GM21390 (cell line): ENCODE measurements around the gene LRMDA.

ENCODE experiments used
- ATAC-seq: cut with Tn5 transposase; IDR thresholded peaks from one replicate; pipeline ENCODE4 v1.9.1; 2021; ENCODE audit not compliant: unreplicated experiment

Gene LRMDA

GRCh38 chr10:76002262-76002854, 570.9 kb downstream of the LRMDA start:
- ATAC-seq: no peak

- no peak for ATAC-seq
Measured at GRCh38 chr10:76007667-76008181, 576.3 kb downstream of the LRMDA start.

- ATAC-seq: no peak
Measured at GRCh38 chr10:76009531-76009930, 578.1 kb downstream of the LRMDA start.

DNA sequence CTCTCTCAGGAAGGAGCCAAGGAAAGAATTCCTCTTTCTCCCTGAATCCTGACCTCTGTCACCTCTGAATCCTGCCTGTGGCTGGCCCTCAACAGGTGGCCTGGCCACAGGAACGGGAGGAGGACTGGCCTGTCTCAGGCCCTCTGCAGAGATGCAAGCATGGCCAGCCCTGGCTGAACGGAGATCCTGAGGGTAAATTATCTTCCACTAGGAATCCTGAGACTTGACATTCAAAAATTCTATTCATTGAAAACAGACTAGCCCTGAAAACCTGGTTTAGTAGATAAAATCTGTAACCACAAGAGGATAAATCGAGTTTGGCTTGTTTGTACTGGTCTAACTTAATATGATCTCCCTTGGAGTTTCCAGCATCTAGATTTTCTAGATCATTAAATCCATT, 579.3 kb downstream of the LRMDA start:
- no peak for ATAC-seq

DNA sequence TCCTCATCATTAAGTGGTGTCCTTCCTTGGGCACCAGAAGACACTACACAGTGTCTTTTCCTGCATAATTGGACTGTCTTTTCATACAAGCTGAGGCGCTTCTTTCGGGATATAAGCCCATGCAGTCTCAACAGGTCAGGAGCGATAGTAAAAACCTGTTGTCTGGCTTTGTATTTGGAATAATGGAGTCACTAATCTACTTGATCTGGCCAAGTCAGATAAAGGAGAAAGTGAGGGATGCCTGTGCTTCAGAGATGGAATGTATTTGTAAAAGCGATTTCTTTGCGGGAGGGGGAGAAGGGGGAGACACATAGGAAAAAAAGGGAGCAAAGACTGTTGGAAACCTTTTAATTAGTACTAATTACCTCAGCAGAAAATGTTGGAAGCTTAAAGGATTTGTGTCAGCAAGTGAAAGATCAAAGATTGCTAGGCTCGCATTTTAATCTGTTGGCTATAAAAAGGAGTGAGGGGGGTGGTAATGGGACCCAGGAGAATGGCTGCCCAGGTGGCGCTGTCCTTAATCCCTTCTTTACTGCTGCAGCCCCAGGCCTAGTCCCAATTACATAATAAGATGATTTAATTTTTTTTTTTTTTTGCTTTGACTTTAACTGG, 581.4 kb downstream of the LRMDA start:
- no peak for ATAC-seq

GRCh38 chr10:76015245-76015644, 583.8 kb downstream of the LRMDA start:
- ATAC-seq: no peak

DNA sequence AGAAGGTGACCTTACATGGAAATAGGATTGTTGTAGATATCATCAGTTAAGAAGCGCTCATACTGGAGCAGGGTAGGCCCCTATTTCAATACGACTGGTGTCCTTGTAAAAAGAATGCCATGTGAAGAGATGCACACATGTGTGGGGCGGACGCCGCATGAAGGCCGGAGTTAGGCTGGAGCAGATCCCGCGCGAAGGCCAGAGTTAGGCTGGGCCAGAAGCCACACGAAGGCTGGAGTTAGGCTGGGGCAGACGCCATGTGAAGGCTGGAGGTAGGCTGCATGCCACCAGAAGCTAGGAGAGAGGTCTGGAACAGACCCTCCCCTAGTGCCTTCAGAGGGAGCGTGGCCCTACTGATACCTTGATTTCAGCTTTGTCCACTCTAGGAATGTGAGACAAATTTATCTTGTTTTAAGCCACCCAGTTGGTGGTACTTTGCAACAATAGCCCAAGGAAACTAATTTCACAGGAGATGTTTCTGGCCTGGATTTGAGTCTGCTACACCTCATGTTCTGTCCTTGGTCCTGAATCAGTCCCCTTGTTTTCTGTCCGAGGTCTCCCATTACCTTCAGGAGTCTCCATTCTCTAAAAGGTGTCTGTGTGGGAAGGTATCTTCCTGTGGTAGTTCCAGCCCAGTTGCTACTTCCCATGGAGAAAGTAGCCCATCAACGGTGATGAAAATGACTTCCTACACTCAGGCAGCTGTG, 585.8 kb downstream of the LRMDA start:
- ATAC-seq: no peak

DNA sequence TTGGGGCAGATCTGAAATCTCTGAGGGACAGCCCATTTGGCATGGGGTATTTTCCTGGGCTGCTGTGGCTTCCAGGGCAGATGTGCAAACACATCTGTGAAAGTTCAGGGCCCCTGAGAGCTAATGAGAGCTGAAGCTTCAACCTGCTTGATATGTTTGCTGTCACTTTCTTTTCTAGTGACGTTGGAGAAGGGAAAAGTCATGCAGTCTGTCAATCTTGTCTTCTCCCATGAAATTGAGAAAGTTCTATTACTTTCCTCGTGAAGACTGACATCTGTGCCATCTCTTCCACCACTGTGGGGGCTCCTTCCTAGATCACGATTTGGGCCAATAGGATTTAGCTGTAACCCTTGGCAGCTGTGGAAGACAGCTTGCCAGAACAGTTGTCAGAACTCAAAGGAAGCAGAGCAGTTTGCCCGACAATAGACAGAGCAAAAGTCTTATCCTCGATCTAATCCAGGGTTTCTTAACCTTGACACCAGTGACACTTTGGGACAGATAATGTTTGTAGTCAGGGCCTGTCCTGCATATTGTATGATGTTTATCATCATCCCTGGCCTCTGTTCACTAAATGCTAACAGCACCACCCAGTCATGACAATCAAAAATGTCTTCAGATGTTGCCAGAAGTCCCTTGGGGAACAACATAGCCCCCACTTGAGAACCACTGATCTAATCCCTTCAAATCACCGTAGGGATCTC, 586.5 kb downstream of the LRMDA start:
- no peak for ATAC-seq

GRCh38 chr10:76020630-76021029, 589.2 kb downstream of the LRMDA start:
- ATAC-seq: no peak

- no peak for ATAC-seq
Measured at GRCh38 chr10:76021398-76021797, 590.0 kb downstream of the LRMDA start.

DNA sequence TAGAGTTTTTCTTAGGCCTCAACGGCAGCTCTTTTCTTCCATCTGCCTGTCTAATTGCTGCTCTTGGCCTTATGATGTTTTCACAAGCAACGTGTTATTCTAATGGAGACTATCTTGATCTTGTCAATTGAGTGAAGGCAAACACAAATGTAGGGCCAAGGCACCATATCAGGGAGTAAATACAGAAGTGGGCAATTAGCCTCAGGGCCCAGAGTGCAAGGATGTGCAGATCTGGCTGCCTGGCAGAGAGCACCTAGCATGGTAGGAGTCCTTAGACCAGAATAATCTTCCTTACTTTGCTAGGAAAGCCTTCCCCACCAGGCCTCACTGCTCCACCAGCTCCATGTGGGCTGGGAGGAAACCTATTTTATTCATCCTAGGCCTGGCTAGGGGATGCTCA, 590.9 kb downstream of the LRMDA start:
- ATAC-seq: no peak

DNA sequence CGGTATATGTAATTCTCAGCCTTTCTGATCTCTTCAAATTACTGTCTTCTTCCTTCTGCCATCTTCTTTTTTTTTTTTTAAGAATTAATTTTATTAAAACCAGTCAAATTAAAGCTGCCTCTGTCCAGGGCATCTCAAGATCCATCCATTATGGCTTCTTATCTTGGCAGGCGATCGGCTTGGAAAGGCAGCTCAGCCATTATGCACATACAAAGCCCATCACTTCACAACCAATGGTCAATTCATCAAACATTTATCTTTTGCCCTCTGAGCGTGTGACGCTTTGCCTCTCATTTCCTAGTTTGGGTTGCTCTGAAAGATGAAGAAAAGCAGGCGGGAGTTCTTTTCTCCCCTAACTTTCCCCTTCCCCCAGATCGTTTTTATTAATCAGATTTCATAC, 591.6 kb downstream of the LRMDA start:
- no peak for ATAC-seq

GRCh38 chr10:76024460-76025123, 593.2 kb downstream of the LRMDA start:
- no peak for ATAC-seq

DNA sequence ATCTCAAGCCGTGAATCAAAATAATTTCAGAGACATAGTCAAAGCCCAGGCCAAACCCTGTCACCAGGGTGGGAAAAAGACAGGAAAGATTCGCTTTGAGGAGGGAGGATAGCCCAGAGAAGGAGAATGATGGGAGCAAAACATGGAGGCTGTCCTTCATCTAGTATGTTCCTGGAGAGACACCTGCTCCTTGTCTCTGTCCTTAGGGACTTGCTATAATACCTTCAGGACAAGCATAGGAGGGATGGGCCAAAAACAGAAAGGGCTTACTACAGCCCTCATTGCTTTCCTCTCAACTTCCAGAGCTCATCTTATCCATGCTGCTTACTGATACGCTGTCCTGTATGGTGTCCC, 593.7 kb downstream of the LRMDA start:
- ATAC-seq: no peak

DNA sequence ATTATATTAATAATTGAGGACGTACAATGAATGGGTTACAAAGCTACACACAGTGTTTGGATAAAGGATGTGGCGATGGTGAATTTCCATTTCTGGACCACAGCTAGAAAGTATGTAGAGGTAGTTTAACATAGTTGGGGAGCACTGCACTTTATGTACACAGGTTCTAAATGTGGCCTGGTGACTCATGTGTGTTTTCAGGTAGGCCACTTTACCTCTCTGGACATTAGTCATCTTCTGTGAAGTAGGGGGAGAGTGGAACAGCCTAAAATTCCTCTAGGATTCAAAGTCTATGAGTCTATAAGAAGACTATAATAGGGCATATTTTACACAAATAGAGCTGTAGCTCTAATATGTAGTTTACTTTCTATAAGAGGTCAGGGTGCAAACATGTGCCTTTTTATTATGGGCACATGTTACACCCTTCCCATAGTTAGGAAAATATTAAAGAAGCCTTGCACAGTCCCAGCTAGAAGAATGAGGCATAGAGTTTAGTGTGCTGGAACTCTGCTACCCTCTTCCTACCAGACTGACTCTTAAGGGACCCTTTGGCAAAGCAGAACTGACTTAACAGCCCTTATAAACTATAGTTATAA, 594.9 kb downstream of the LRMDA start:
- no peak for ATAC-seq

- ATAC-seq: no peak
Measured at GRCh38 chr10:76026905-76027304, 595.5 kb downstream of the LRMDA start.

DNA sequence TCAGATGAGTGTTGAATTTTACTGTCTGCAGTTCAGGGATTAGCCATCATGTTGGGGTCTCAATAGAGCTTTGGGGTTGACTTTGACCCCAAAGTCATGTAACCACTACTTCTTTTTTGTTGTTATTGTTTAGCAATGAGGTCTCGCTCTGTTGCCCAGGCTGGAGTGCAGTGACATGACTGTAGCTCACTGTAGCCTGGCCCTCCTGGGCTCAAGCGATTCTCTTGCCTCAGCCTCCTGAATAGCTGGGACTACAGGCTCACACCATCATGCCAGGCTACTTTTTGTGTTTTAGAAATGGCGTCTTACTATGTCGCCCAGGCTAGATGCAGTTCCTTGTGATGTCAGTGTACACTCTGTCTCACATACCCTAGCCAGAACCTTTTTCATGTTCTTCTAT, 598.4 kb downstream of the LRMDA start:
- ATAC-seq: no peak

- ATAC-seq: no peak
Measured at GRCh38 chr10:76031099-76031498, 599.7 kb downstream of the LRMDA start.

GRCh38 chr10:76031769-76032699, 600.6 kb downstream of the LRMDA start:
- no peak for ATAC-seq

GRCh38 chr10:76032700-76033039, 601.2 kb downstream of the LRMDA start:
- ATAC-seq: no peak
